ENCODE data around the gene ENOX1.

ENOX1 gene

DNA sequence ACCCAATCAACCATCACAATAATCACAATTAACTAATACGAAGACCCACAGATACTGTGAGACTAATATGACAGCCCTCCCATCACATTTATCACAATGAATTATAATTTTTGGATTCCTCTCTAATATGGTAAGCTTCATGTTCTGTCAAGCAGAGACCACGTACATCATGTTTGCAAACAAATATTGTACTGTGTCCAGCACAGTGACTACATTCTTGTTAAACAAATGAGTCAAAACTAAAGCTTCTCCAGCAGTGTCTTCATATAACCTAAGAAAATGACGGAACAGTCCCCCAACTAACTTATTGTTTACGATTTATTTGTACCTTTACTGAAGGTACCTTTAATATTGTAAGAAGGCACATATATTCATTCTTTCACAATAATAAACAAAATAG is 292.6 kb downstream of the ENOX1 start:
- DNase-seq = no peak
- ChIA-PET POLR2A (no interaction called here), CTCF (no interaction called here)
- peaks cover 0 to 7% (median 0%) of the 10 kb centered on the region in 5 experiments for H3K27me3 ChIP-seq (replicated peaks in 2 of 5; ENCODE audit: control insufficient read depth in 4 of 5, insufficient read depth in 5 of 5, low read length in 4 of 5)
- H3K27ac ChIP-seq (ENCODE audit: insufficient read depth in 1 of 2, low read depth in 1 of 2, low read length in 2 of 2, poor library complexity in 1 of 2, severe bottlenecking in 2 of 2) = no peak overlapping the region
- 100% methylated on average over 1 of the region's 4 CpGs for WGBS (ENCODE audit: insufficient coverage)
- H3K9me3 ChIP-seq (ENCODE audit: control extremely low read depth in 1 of 5, control insufficient read depth in 4 of 5, insufficient read depth in 2 of 5, low read depth in 1 of 5, low read length in 4 of 5) = peaks cover 0 to 3% (median 0%) of the 10 kb centered on the region in 5 experiments
- H3K36me3 ChIP-seq (ENCODE audit: control insufficient read depth in 4 of 4, insufficient read depth in 4 of 4, low read length in 3 of 4) = no peaks in the 10 kb centered on the region
- peaks cover 0 to 2% (median 0%) of the 10 kb centered on the region in 4 experiments for H3K4me1 ChIP-seq (ENCODE audit: control extremely low read depth in 1 of 4, control insufficient read depth in 4 of 4, insufficient read depth in 4 of 4, low read length in 3 of 4)
- H3K4me3 ChIP-seq (ENCODE audit: control insufficient read depth in 1 of 7, extremely low read depth in 1 of 7, insufficient read depth in 4 of 7, low read depth in 2 of 7, low read length in 6 of 7) = no peak overlapping the region

DNA sequence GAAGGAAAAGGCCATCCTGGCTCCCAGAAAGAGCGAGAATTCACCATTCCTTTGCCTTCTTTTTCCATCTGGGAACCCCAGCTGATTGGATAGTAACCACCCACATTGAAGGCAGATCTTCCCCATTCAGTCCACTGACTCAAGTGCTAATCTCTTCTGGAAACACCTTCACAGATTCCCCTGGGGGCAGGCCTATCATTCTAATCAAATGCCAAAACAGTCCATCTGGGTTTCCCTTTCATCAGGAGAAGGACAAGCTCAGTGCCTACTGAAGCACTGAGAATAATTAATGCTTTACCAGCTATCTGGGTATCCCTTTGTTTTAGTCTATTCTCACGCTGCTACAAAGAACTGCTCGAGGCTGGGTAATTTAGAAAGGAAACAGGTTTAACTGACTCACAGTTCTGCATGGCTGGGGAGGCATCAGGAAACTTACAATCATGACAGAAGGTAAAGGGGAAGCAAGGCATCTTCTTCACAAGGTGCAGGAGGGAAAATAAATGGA is 293.2 kb downstream of the ENOX1 start:
- 91% methylated on average over 3 of the region's 3 CpGs for WGBS (ENCODE audit: insufficient coverage)
- no peak overlapping the region for H3K27ac ChIP-seq (ENCODE audit: insufficient read depth in 1 of 2, low read depth in 1 of 2, low read length in 2 of 2, poor library complexity in 1 of 2, severe bottlenecking in 2 of 2)
- peaks cover 0 to 3% (median 0%) of the 10 kb centered on the region in 5 experiments for H3K9me3 ChIP-seq (ENCODE audit: control extremely low read depth in 1 of 5, control insufficient read depth in 4 of 5, insufficient read depth in 2 of 5, low read depth in 1 of 5, low read length in 4 of 5)
- H3K4me3 ChIP-seq (ENCODE audit: control insufficient read depth in 1 of 7, extremely low read depth in 1 of 7, insufficient read depth in 4 of 7, low read depth in 2 of 7, low read length in 6 of 7) = no peak overlapping the region
- no peak for DNase-seq
- CTCF ChIA-PET = no interaction called here
- H3K36me3 ChIP-seq (ENCODE audit: control insufficient read depth in 4 of 4, insufficient read depth in 4 of 4, low read length in 3 of 4) = no peaks in the 10 kb centered on the region
- H3K4me1 ChIP-seq (ENCODE audit: control extremely low read depth in 1 of 4, control insufficient read depth in 4 of 4, insufficient read depth in 4 of 4, low read length in 3 of 4) = peaks cover 0 to 2% (median 0%) of the 10 kb centered on the region in 4 experiments
- peaks cover 0 to 7% (median 0%) of the 10 kb centered on the region in 5 experiments for H3K27me3 ChIP-seq (replicated peaks in 2 of 5; ENCODE audit: control insufficient read depth in 4 of 5, insufficient read depth in 5 of 5, low read length in 4 of 5)
- POLR2A ChIA-PET = no interaction called here

DNA sequence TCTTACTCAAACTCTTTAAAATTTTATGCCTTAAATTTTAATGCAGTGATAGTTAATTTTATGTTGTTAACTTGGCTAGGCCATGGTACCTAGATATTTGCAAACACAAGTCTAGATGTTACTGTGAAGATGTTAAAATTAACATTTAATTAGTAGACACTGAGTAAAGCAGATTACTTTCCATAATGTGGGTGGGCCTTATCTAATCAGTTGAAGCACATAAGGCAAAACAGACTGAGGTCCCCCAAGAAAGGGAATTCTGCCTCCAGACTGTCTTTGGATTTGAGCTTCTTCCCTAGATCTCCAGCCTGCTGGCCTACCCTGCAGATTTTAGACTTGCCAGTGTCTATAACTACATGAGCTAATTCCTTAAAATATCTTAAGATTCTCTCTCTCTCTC is 294.0 kb downstream of the ENOX1 start:
- CTCF ChIA-PET = interaction anchor here (0.8 kb wide), 1 partner anchor 598 kb away, joined by 3 read pairs; no protein-coding TSS in a partner anchor

DNA sequence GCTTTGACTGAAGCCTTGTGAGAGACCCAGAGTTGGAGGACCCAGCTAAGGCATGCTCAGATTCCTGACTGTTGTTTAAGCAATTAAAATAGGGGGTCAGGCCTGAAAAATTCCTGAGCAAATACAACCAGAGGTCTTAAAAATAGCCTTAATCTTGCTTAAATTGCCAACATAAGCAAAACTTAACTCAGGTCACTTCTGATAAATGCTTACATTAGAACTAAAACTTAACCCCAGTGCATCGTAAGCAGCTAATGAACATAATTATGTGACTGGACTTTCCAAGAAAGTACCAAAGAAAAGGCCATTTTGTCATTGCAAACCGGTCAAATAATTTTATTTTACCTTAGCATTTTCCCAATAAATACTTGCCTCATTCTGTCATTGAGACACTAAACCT is 294.5 kb downstream of the ENOX1 start:
- CTCF ChIA-PET = interaction anchor here (0.8 kb wide), 1 partner anchor 597 kb away, joined by 3 read pairs; no protein-coding TSS in a partner anchor
- POLR2A ChIA-PET = no interaction called here
- peaks cover 0 to 3% (median 0%) of the 10 kb centered on the region in 5 experiments for H3K9me3 ChIP-seq (ENCODE audit: control extremely low read depth in 1 of 5, control insufficient read depth in 4 of 5, insufficient read depth in 2 of 5, low read depth in 1 of 5, low read length in 4 of 5)
- no peak for DNase-seq
- H3K4me3 ChIP-seq (ENCODE audit: control insufficient read depth in 1 of 7, extremely low read depth in 1 of 7, insufficient read depth in 4 of 7, low read depth in 2 of 7, low read length in 6 of 7) = no peak overlapping the region
- H3K27me3 ChIP-seq (replicated peaks in 2 of 5; ENCODE audit: control insufficient read depth in 4 of 5, insufficient read depth in 5 of 5, low read length in 4 of 5) = peaks cover 0 to 7% (median 0%) of the 10 kb centered on the region in 5 experiments
- peaks cover 0 to 2% (median 0%) of the 10 kb centered on the region in 4 experiments for H3K4me1 ChIP-seq (ENCODE audit: control extremely low read depth in 1 of 4, control insufficient read depth in 4 of 4, insufficient read depth in 4 of 4, low read length in 3 of 4)
- WGBS (ENCODE audit: insufficient coverage) = 100% methylated on average over 2 of the region's 2 CpGs
- H3K36me3 ChIP-seq (ENCODE audit: control insufficient read depth in 4 of 4, insufficient read depth in 4 of 4, low read length in 3 of 4) = no peaks in the 10 kb centered on the region
- H3K27ac ChIP-seq (ENCODE audit: insufficient read depth in 1 of 2, low read depth in 1 of 2, low read length in 2 of 2, poor library complexity in 1 of 2, severe bottlenecking in 2 of 2) = no peak overlapping the region

More for the DNA sequence above, 294.0 kb downstream of the ENOX1 start:
- Histone ChIP-seq H3K9me3 (ENCODE audit: control extremely low read depth in 1 of 5, control insufficient read depth in 4 of 5, insufficient read depth in 2 of 5, low read depth in 1 of 5, low read length in 4 of 5) (peaks cover 0 to 3% (median 0%) of the 10 kb centered on the region in 5 experiments), H3K27ac (ENCODE audit: insufficient read depth in 1 of 2, low read depth in 1 of 2, low read length in 2 of 2, poor library complexity in 1 of 2, severe bottlenecking in 2 of 2) (no peak overlapping the region), H3K36me3 (ENCODE audit: control insufficient read depth in 4 of 4, insufficient read depth in 4 of 4, low read length in 3 of 4) (no peaks in the 10 kb centered on the region), H3K27me3 (replicated peaks in 2 of 5; ENCODE audit: control insufficient read depth in 4 of 5, insufficient read depth in 5 of 5, low read length in 4 of 5) (peaks cover 0 to 7% (median 0%) of the 10 kb centered on the region in 5 experiments), H3K4me3 (ENCODE audit: control insufficient read depth in 1 of 7, extremely low read depth in 1 of 7, insufficient read depth in 4 of 7, low read depth in 2 of 7, low read length in 6 of 7) (no peak overlapping the region), H3K4me1 (ENCODE audit: control extremely low read depth in 1 of 4, control insufficient read depth in 4 of 4, insufficient read depth in 4 of 4, low read length in 3 of 4) (peaks cover 0 to 2% (median 0%) of the 10 kb centered on the region in 4 experiments)
- POLR2A ChIA-PET = no interaction called here
- no peak for DNase-seq

DNA sequence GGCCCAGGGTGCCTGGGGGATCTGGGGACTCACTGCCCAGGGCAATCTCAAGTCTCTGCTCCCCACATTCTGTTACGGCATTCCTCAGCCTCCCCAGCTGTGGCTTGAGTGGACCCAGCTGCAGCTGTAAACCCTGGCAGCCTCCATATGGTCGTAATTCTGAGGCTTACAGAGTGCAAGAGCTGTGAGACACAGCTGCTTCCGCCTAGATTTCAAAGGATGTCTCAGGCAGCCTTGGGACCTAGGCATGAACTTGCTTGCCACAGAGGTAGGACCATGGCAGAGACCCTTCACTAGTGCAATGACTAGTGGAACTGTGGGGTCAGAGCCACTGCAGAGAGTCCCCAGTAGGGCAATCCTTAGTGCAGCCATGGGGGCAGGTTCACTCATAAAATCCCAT is 297.5 kb downstream of the ENOX1 start:
- 100% methylated on average over 3 of the region's 3 CpGs for WGBS (ENCODE audit: insufficient coverage)
- DNase-seq = no peak
- Histone ChIP-seq H3K36me3 (ENCODE audit: control insufficient read depth in 4 of 4, insufficient read depth in 4 of 4, low read length in 3 of 4) (no peaks in the 10 kb centered on the region), H3K27me3 (replicated peaks in 2 of 5; ENCODE audit: control insufficient read depth in 4 of 5, insufficient read depth in 5 of 5, low read length in 4 of 5) (no peaks in the 10 kb centered on the region), H3K27ac (ENCODE audit: insufficient read depth in 1 of 2, low read depth in 1 of 2, low read length in 2 of 2, poor library complexity in 1 of 2, severe bottlenecking in 2 of 2) (no peak overlapping the region), H3K4me3 (ENCODE audit: control insufficient read depth in 1 of 7, extremely low read depth in 1 of 7, insufficient read depth in 4 of 7, low read depth in 2 of 7, low read length in 6 of 7) (no peak overlapping the region), H3K9me3 (ENCODE audit: control extremely low read depth in 1 of 5, control insufficient read depth in 4 of 5, insufficient read depth in 2 of 5, low read depth in 1 of 5, low read length in 4 of 5) (peaks cover 0 to 3% (median 0%) of the 10 kb centered on the region in 5 experiments), H3K4me1 (ENCODE audit: control extremely low read depth in 1 of 4, control insufficient read depth in 4 of 4, insufficient read depth in 4 of 4, low read length in 3 of 4) (peaks cover 0 to 7% (median 0%) of the 10 kb centered on the region in 4 experiments)
- POLR2A ChIA-PET = no interaction called here
- CTCF ChIA-PET = interaction anchor here (0.7 kb wide), 1 partner anchor 11 kb away, joined by 3 read pairs; no protein-coding TSS in a partner anchor

DNA sequence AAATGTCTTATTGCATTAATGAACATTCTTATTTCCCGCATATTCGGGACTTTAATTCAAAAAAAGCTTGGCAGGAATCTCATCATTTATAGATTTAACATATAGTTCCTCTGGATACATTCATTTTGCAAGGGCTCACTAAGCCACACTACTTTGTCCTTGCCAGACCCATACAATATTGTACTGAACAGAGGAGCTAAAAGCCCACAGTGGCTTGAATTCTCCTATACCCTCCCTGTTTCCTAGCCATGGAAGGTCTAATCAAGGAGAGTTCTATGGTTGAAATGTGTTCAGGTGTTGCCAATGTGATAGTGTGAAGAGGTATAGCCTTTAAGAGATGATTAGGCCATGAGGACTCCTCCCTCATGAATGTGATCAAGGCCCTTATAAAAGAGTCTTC is 298.9 kb downstream of the ENOX1 start:
- H3K27ac ChIP-seq (ENCODE audit: insufficient read depth in 1 of 2, low read depth in 1 of 2, low read length in 2 of 2, poor library complexity in 1 of 2, severe bottlenecking in 2 of 2) = no peak overlapping the region
- ChIA-PET POLR2A (no interaction called here), CTCF (no interaction called here)
- H3K27me3 ChIP-seq (replicated peaks in 2 of 5; ENCODE audit: control insufficient read depth in 4 of 5, insufficient read depth in 5 of 5, low read length in 4 of 5) = no peaks in the 10 kb centered on the region
- peaks cover 0 to 3% (median 0%) of the 10 kb centered on the region in 5 experiments for H3K9me3 ChIP-seq (ENCODE audit: control extremely low read depth in 1 of 5, control insufficient read depth in 4 of 5, insufficient read depth in 2 of 5, low read depth in 1 of 5, low read length in 4 of 5)
- no peak for DNase-seq
- WGBS (ENCODE audit: insufficient coverage) = no CpG with 5 or more reads among the region's 2 CpGs
- no peaks in the 10 kb centered on the region for H3K36me3 ChIP-seq (ENCODE audit: control insufficient read depth in 4 of 4, insufficient read depth in 4 of 4, low read length in 3 of 4)
- H3K4me3 ChIP-seq (ENCODE audit: control insufficient read depth in 1 of 7, extremely low read depth in 1 of 7, insufficient read depth in 4 of 7, low read depth in 2 of 7, low read length in 6 of 7) = no peak overlapping the region
- H3K4me1 ChIP-seq (ENCODE audit: control extremely low read depth in 1 of 4, control insufficient read depth in 4 of 4, insufficient read depth in 4 of 4, low read length in 3 of 4) = peaks cover 0 to 7% (median 0%) of the 10 kb centered on the region in 4 experiments

DNA sequence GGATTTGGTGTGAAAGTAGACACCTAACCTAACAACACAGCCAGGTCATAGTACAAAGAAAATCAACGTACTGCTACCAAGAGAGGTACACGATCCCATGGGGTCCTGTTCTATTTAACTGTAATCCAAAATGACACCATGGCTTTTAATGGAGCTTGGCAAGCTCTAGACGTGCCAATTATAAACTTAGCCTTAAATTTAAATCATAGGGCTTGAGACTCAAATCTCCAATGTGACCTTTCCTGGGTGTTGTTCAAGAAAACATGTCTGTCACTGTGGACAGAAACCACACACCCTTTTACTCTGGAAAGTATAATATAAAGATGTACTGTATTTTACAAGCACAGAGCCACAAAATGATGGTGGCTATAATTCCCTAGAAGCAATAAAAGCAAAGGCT is 299.3 kb downstream of the ENOX1 start:
- Histone ChIP-seq H3K4me3 (ENCODE audit: control insufficient read depth in 1 of 7, extremely low read depth in 1 of 7, insufficient read depth in 4 of 7, low read depth in 2 of 7, low read length in 6 of 7) (no peak overlapping the region), H3K36me3 (ENCODE audit: control insufficient read depth in 4 of 4, insufficient read depth in 4 of 4, low read length in 3 of 4) (no peaks in the 10 kb centered on the region), H3K4me1 (ENCODE audit: control extremely low read depth in 1 of 4, control insufficient read depth in 4 of 4, insufficient read depth in 4 of 4, low read length in 3 of 4) (peaks cover 0 to 7% (median 0%) of the 10 kb centered on the region in 4 experiments), H3K27me3 (replicated peaks in 2 of 5; ENCODE audit: control insufficient read depth in 4 of 5, insufficient read depth in 5 of 5, low read length in 4 of 5) (no peaks in the 10 kb centered on the region), H3K27ac (ENCODE audit: insufficient read depth in 1 of 2, low read depth in 1 of 2, low read length in 2 of 2, poor library complexity in 1 of 2, severe bottlenecking in 2 of 2) (no peak overlapping the region), H3K9me3 (ENCODE audit: control extremely low read depth in 1 of 5, control insufficient read depth in 4 of 5, insufficient read depth in 2 of 5, low read depth in 1 of 5, low read length in 4 of 5) (peaks cover 0 to 3% (median 0%) of the 10 kb centered on the region in 5 experiments)
- ChIA-PET POLR2A (no interaction called here), CTCF (no interaction called here)
- 100% methylated on average over 2 of the region's 3 CpGs for WGBS (ENCODE audit: insufficient coverage)
- no peak for DNase-seq
